Embryonic facial prominence (tissue), 1 donor: ENCODE results near the gene TRIM62.

ENCODE experiments used
- DNase-seq: peaks from one replicate; pipeline ENCODE4 v3.0.0-alpha.2; 2016; ENCODE audit errors: extremely low spot score

TRIM62 gene

DNA sequence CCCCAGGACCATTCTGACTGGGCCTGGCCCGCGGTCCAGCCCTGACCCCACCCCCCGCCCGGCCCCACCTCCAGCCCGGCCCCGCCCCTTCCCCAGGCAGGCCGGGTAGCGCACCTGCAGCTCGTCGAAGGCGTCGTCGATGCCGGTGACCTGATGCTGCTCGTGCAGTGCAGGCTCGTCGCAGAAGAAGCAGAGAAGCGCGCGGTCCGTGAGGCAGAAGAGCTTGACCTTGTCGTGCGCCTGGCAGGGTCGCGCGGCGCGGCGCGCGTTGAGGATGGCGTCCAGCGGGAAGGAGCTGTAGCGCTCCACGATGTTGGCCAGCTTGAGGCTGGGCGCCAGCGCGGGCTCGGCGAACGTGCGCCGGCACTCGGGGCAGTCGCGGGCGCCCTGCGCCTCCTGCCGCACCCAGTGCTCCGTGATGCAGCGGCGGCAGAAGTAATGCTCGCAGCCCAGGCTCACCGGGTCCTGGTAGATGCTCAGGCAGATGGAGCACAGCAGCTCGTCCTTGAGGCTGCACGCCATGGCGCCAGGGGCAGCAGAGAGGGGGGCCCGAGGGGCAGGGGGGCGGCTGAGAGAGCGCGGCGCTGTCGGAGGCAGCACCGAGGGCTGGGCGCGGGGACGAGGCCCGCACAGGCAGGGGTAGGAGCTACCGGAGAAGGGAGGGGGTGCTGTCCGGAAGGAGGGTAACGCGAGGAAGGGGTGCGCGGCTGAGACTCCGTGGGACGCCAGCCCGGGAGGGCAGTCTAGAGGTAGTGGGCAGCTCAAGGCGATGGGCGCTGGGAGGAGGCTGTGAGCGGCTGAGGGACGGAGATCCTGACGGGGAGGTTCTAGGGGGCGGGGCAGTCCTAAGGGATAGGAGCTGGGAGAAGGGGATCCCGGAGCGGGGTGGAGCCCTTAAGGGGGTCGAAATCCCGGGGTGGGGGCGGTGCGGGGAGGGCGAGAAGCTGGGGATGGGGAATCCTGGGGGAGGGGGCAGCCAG lies 642 bp downstream of the TRIM62 start:
- peak; percentile 14 for DNase-seq

DNA sequence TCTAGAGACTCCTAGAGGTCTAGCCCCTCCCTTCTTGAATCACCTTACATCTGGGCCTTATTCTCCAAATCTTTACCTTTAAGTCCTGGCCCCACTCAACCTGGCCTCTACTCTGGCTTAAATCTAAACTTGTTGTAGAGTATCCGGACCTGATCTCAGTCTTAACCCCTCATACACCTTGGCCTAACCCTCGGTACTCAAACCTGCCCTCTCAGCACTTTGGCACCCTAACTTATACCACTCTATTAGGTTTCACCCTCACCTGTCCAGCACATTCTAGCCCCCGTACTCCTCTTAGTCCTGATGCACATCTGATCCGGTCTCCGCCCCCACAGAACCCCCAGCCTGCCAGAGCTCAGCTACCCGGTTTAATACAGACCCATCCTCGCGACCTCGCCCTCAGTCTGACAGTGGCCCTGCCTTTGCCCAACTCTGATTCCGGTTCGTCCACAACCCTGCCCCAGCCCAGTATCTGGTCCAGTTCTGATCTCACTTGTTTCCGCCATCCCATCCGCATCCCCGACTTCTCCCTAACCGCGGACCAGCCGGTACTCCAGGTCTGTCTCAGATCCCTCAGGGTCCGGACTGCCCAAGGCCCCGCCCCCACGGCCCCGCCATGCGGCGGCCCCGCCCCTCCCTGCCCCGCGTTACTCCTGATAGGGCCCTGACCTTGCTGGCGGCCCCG lies 1.5 kb downstream of the TRIM62 start:
- peak; percentile 49 for DNase-seq

GRCh38 chr1:33178836-33179439 lies 2.9 kb downstream of the TRIM62 start:
- no peak for DNase-seq

DNA sequence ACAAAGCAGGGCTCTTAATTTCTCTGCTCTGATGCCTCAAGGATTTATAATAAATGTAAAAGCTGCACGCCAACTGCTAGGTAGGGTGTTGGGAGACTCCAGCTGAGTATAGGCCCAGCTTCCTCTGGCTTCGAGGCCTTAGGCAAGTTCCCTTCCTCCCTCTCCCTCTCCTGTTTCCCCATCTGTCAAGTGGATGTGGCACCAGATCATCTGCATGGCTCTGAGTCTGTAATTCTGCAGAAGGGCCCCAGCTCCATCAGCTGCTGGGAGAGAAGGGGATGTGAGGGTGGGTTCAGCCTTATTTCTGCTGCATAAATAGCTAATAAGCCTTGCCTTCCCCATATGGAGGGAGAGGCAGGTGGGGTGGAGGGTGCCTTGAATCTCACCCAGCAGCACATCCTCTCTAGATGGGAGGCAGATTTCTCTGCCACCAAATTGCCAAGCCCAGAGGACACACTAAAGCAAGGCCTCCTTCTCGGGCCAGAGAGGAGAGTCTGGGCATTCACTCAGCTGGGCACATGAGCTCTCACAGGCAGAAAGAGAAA lies 3.8 kb downstream of the TRIM62 start:
- no peak for DNase-seq

- DNase-seq = no peak
These were observed 5.0 kb downstream of the TRIM62 start for GRCh38 chr1:33176887-33177286.

DNA sequence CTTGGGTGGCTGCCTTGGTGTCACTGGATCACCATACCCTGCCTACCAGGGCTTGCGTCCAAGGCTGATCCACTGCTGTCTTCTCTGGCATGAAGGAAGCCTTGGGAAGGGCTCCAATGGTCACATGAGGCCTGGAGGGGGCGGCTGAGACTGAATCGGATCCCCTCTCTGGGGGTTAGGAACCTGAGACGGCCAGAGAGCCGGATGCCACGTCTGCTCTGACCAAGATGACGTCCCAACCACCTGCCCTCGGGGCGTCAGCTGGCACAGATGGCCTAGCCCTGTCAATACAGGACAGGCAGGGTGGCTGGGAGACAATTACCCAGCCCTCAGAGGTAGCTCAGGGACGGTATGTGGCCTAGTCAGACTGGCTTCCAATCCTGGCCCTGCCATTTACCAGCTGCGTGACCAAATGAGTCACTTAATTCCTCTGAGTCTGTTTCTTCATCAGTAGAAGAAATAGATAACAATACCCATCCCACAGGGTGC lies 5.4 kb downstream of the TRIM62 start:
- no peak for DNase-seq

- no peak for DNase-seq
These were observed 6.0 kb downstream of the TRIM62 start for GRCh38 chr1:33175865-33176264.

GRCh38 chr1:33173091-33173490 lies 8.8 kb downstream of the TRIM62 start:
- no peak for DNase-seq

DNA sequence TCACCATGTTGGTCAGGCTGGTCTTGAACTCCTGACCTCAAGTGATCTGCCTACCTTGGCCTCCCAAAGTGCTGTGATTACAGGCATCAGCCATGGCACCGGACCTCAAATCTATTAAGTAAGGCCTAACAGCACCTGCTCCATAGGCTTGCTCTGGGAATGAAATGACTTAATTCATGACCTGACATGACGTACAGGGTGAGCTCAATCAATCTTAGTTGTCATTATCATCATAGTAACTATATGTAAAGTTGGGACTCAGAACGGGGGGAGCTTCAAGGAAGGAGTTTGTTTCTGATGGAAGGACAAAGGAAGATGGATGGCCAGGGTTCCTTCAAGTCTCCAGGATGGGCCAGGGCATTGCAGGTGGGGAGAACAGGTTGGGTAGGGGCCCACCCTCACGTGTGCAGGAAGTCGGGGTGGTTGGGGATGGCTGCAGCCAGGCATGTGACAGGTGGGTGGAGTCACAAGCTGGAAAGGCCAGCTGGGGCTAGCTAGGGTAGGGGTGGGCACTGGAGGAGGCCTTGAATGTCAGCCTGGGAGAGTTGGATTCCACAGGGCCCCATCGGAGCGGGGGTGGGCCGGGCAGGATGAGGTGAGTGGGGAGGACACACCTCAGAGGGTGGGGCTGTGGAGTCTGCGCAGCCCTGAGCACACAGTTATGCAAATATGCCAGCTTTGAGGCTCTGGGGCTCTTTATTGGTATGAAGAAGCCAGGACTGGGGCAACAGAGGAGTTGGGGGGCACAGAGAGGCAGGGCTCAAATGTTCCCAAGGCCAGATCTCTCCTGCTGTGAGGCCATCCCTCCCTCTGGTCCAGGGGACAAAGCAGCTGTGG lies 9.6 kb downstream of the TRIM62 start:
- DNase-seq = no peak

GRCh38 chr1:33170351-33171274 lies 11.2 kb downstream of the TRIM62 start:
- DNase-seq = no peak

- DNase-seq = no peak
These were observed 12.4 kb downstream of the TRIM62 start for GRCh38 chr1:33169290-33170055.

GRCh38 chr1:33168556-33169289 lies 13.1 kb downstream of the TRIM62 start:
- no peak for DNase-seq

DNA sequence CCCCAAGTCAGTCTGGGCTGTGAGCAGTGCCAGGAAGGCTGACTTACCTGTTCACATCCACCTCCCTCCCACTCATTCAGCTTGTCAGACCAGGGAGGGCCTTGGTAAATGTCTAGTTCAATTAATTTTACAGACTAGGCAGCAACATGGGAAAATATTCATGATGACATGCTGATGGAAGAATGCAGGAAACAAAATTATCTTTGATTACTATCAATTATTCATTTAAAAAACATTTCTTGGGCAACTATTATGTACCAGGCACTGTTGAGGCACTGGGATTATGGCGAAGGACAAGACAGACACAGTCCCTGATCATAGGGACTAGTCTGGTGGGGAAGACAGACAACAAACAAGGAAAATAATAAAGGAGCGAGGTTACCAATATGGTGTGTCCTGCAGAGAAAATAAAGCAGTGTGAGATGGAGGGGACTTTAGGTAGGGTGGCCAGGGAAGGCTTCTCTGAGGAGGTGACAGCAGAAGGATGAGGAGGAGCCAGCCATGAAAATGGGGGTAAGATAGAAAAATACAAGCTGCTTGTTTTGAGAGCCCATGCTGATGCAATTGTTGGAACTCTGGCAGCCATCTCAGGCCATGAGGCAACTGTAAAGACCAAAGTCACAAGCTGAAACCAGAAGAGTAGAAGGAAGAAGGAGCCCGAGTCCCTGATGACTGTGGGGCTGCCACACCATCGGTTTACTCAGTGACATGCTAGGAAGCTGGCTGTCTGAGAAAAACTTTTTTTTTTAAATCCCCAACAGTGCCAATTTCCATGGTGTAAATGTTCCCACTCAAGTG lies 14.0 kb downstream of the TRIM62 start:
- no peak for DNase-seq

GRCh38 chr1:33165809-33166208 lies 16.0 kb downstream of the TRIM62 start:
- no peak for DNase-seq

DNA sequence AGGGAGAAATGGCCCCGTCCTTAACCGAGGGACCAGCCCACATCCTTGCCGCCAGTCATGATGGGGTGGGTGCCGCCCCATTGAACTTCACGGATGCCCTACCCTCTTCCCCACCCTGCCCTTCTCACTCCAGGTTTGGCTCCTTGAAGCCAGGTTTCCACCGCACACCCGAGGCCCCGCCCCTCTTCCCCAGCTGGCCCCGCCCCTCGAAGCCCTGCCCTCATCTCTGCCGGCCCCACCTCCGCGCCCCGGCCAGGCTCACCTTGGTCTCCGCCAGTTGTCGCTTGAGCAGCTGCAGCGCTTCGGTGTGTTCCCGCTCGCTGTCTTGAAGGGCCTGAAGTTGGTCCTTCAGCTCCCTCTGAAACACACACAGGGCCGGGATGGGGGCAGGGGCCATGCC lies 16.6 kb downstream of the TRIM62 start:
- no peak for DNase-seq

GRCh38 chr1:33163621-33164519 lies 18.0 kb downstream of the TRIM62 start:
- DNase-seq = no peak

DNA sequence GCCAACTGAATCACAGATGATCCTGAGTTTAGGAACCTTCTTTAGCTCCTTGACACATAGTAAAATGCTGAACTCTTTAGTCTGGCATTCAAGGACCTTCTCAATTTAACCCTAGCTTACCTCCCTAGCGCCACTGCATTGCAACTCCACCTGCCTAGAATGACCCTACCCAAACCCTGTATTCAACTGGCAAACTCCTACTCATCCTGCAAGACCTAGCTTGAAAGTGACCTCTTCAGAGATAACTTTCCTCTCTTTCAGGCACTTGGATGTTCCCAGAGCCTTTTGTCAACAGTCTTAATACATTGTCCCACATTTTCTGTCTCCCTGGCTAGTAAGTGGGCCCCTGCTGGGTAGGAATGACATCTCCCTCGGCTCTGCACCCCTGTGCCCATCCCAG lies 19.7 kb downstream of the TRIM62 start:
- no peak for DNase-seq
